GM12891 (cell line): Measurements from ENCODE around the gene CARNS1.

ENCODE experiments used
- POLR2A ChIP-seq: IDR thresholded peaks from 2 replicates; pipeline ENCODE4 v1.6.1; 2011; ENCODE audit warnings: low read depth, low read length, control low read depth
- TAF1 ChIP-seq: IDR thresholded peaks from 2 replicates; pipeline ENCODE4 v1.6.1; 2011; ENCODE audit warnings: low read depth, low read length, control low read depth

DNA sequence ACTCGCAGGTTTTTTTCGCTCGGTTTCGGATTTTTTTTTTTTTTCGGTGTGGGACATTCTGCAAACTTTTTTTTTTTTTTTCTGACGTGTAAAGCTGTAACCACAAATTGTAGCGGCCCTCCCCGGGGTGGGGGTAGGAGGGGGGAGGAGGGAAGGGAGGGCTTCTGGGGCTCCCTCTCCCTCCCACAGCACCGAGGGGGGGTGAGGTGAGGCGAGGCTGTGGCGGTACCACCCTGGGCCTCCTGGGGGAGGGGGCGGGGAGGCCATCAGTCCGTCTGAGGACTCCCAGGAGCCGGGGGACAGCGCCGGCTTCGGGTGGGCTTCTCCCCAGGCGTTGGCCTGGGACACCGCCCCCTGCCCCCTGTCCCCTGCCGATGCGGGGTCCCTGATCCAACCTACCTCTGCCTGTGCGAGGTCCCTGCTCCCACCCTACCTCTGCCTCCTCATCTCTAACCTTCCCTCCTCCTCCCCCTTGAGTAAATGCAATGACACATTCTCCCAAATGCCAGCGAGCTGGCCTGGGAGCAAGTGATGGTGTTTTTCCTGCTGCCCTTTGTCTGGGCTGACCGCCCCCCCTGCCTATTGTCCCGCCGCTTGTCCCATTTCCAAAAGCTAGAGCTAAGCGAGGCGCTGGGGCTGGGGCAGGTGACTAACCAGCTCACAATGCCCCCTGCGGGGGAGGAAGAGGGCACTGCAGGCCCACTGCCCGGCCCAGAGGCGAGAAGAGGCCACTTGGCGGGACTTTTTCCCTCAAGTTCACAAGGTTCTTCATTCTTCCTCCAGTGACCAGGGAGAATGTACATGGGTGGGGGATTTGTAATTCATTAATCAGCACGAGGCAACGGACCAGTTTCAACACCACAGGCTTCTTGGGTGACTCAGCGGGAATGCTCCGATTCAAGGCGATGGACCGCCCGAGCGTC lies 41.6 kb upstream of the CARNS1 start:
- TF ChIP-seq POLR2A: no peak
- no peak for TF ChIP-seq TAF1
